Coronary artery (tissue), 2 donors: ENCODE results near the gene ACTL7B.
"Not testable (repeated sequence)": the region's sequence is repeated elsewhere in the genome, so short reads cannot be mapped to it uniquely, and the experiment has no call there.

Experiments used
- DNase-seq: peaks from one replicate; pipeline ENCODE4 v3.0.0-alpha.2; 2017; ENCODE audit warnings: low spot score
- H3K27ac ChIP-seq, 2 donors: fragments of 200-600 bp; sonication (generic); one replicate each; pipeline ENCODE4 v1.5.1; 2016 to 2019
- H3K4me3 ChIP-seq: fragments of 200-600 bp; sonication (generic); 2 replicates; pipeline ENCODE4 v1.5.1; 2016; ENCODE audit warnings: mild to moderate bottlenecking, moderate library complexity
- TF ChIP-seq, protein P1 (sequence below): fragments of 200-600 bp; sonication (generic); IDR thresholded peaks from one replicate; pipeline ENCODE4 v1.5.1; 2019; ENCODE audit warnings: antibody characterized with exemption

ACTL7B gene

DNA sequence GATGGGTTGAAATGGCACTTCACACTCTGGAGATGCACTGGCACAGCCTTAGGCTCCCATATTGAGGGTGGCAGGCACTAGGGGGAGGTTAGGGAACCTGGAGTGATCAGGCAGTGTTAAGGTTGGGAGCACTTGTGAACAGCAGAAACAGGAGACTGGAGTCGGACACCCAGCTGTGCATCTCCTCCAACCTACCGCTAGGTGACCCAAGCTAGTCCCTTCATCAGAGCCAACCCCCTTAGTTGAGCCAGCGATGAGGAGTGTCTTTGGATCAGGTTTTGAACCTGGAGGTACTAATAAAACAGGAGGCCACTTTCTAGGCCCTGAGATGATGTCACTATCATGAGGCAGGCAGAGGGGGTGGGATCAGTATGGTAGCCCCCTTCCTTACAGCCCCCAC lies 1.7 kb downstream of the ACTL7B start:
- no peak overlapping the region for H3K27ac ChIP-seq
- no peak overlapping the region for H3K4me3 ChIP-seq
- no peak for DNase-seq
- TF ChIP-seq, protein P1, sequence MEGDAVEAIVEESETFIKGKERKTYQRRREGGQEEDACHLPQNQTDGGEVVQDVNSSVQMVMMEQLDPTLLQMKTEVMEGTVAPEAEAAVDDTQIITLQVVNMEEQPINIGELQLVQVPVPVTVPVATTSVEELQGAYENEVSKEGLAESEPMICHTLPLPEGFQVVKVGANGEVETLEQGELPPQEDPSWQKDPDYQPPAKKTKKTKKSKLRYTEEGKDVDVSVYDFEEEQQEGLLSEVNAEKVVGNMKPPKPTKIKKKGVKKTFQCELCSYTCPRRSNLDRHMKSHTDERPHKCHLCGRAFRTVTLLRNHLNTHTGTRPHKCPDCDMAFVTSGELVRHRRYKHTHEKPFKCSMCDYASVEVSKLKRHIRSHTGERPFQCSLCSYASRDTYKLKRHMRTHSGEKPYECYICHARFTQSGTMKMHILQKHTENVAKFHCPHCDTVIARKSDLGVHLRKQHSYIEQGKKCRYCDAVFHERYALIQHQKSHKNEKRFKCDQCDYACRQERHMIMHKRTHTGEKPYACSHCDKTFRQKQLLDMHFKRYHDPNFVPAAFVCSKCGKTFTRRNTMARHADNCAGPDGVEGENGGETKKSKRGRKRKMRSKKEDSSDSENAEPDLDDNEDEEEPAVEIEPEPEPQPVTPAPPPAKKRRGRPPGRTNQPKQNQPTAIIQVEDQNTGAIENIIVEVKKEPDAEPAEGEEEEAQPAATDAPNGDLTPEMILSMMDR: no peak

DNA sequence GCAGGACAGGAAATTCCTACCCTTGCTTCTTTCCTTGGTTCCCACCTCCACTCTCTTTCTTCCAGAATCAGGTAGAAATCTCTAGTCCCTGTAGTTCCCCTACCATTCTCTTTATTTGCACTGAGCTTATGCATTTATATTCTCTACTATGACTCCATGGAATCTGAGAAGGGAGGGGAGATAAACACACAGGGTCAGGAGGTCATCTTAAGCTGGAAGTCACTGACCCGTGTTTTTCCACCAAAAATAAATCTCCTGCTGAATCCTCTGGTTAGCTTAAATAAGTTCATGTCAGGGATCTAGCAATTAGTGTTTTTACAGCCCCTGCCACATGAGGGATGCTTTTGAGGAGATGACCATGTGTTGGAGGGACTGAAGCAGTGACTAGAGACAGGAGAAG lies 3.7 kb downstream of the ACTL7B start:
- H3K27ac ChIP-seq: no peak overlapping the region
- no peak for DNase-seq
- TF ChIP-seq, protein P1: no peak

GRCh38 chr9:108851138-108851537 lies 4.6 kb downstream of the ACTL7B start:
- TF ChIP-seq, protein P1: no peak
- Histone ChIP-seq H3K27ac (no peak overlapping the region), H3K4me3 (no peak overlapping the region)
- DNase-seq: no peak

More for the DNA sequence above, 3.7 kb downstream of the ACTL7B start:
- no peak overlapping the region for H3K4me3 ChIP-seq

DNA sequence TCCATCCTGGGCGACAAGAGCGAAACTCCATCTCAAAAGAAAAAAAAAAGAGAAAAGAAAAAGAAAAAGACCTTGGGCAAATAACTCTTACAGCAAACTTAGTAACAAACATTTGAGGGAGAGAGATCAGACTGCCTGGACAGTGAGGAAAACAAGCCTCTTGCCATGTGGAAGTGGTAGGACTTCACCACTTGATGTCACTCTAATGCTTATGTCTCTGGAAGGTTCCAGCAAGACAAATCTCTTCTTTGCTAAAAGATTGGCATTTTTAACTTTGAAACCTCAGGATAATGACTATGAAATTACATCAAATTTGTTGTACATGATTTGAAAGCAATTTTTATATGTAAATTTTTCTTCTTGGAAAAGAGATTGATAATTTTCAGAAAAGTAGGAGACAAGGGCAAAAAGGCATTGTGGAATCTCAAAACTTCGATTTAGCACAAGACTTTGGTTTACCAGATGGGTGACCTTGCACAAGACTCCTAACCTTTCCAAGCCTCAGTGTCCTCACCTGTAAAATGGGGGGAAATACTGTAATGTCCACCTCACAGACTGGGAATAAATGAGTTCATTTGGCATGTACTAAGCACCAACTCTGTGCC lies 5.4 kb downstream of the ACTL7B start:
- Histone ChIP-seq H3K4me3 (no peak overlapping the region), H3K27ac (no peak overlapping the region)
- no peak for DNase-seq
- TF ChIP-seq, protein P1: no peak

DNA sequence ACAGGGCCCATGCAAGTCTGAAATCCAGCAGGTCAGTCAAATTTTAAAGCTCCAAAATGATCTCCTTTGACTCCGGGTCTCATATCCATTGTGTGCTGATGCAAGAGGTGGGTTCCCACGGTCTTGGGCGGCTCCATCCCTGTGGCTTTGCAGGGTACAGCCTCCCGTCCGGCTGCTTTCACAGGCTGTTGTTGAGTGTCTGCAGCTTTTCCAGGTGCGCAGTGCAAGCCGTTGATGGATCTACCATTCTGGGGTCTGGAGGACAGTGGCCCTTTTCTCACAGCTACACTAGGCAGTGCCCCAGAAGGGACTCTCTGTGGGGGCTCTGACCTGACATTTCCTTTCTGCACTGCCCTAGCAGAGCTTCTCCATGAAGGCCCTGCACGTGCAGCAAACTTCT lies 7.5 kb downstream of the ACTL7B start:
- not testable (repeated sequence) for H3K27ac ChIP-seq, DNase-seq

DNA sequence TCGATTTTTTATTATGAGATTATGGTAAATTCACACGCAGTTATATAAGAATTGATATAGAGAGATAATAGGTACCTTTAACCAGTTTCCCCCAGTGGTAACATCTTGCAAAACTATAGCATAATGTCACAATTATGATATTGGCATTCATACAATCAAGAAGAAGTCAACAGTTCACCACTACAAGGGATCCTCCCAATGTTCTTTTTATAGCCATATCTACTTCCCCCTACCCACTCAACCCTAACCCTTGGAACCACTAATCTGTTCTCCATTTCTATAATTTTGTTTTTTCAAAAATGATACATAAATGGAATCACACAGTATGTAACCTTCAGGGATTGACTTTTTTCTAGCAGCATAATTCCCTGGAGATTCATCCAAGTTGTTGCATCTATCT lies 9.8 kb downstream of the ACTL7B start:
- TF ChIP-seq, protein P1: no peak
- H3K4me3 ChIP-seq: no peak overlapping the region
- no peak for DNase-seq
- no peak overlapping the region for H3K27ac ChIP-seq

More for the DNA sequence above, 7.5 kb downstream of the ACTL7B start:
- H3K4me3 ChIP-seq: not testable (repeated sequence)

DNA sequence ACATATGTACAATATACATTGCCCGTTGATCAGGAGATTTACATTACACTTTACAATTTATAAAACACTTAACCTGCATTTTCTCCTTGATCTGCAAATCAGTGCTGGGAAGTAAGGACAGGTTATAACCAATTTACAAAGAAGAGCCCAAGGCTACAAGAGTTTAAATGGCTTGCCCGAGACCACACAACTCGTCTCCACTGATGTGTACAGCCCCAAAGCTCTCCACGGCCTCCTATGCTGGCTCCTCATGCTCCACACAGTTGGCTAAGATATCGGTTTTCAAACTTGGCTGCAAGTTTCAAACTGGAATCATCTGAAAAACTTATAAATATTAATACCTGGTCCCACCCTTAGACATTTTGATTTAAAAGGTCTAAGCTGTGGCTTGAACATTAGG lies 10.3 kb downstream of the ACTL7B start:
- H3K4me3 ChIP-seq: no peak overlapping the region
- no peak for DNase-seq
- no peak overlapping the region for H3K27ac ChIP-seq
- TF ChIP-seq, protein P1: no peak
